A673 (cell line): Measurements from ENCODE around the gene SAP25.
"Not testable (repeated sequence)": the region's sequence is repeated elsewhere in the genome, so short reads cannot be mapped to it uniquely, and the experiment has no call there.

Experiments used
- EZH2 ChIP-seq: fragments of 200-600 bp; sonication (generic); IDR thresholded peaks from 2 replicates; pipeline ENCODE4 v1.6.1; 2017; ENCODE audit warnings: borderline replicate concordance, low read depth, mild to moderate bottlenecking, mixed read lengths, antibody characterized with exemption, low read length; ENCODE audit not compliant: poor library complexity, severe bottlenecking
- TF ChIP-seq, protein P1 (sequence below): fragments of 300-800, 200-600 bp; sonication (generic); conservative IDR thresholded peaks from 2 replicates; pipeline ENCODE4 v1.5.1; 2017; ENCODE audit warnings: low read depth, mild to moderate bottlenecking, antibody characterized with exemption, low read length, moderate library complexity, mixed read lengths

DNA sequence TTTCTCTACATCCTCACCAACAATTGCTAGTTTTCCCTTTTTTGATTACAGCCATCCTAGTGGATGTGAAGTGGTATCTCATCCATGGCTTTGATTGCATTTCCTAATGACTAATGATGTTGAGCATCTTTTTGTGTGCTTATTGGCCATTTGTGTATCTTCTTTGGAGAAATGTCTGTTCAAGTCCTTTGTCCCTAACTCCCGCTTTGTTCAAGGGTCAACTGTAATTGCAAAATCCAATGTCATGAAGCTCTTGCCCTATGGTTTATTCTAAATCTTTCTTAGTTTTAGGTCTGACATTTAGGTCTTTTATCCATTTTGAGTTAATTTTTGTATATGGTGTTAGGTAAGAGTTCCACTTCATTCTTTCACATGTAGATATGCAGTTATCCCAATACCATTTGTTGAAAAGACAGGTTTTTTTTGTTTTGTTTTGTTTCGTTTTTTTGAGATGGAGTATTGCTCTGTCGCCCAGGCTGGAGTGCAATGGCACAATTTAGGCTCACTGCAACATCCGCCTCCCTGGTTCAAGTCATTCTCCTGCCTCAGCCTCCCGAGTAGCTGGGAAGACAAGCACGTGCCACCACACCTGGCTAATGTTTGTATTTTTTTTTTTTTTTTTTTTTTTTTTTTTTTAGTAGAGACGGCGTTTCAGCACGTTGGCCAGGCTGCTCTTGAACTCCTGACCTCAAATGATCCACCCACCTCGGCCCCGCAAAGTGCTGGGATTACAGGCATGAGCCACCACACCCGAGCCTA is 45.4 kb downstream of the SAP25 start:
- TF ChIP-seq, protein P1, sequence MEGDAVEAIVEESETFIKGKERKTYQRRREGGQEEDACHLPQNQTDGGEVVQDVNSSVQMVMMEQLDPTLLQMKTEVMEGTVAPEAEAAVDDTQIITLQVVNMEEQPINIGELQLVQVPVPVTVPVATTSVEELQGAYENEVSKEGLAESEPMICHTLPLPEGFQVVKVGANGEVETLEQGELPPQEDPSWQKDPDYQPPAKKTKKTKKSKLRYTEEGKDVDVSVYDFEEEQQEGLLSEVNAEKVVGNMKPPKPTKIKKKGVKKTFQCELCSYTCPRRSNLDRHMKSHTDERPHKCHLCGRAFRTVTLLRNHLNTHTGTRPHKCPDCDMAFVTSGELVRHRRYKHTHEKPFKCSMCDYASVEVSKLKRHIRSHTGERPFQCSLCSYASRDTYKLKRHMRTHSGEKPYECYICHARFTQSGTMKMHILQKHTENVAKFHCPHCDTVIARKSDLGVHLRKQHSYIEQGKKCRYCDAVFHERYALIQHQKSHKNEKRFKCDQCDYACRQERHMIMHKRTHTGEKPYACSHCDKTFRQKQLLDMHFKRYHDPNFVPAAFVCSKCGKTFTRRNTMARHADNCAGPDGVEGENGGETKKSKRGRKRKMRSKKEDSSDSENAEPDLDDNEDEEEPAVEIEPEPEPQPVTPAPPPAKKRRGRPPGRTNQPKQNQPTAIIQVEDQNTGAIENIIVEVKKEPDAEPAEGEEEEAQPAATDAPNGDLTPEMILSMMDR = not testable (repeated sequence)
- TF ChIP-seq EZH2 = not testable (repeated sequence)
